GM21723 (cell line): ENCODE results near the gene USH1G.
"Not testable (repeated sequence)": the region's sequence is repeated elsewhere in the genome, so short reads cannot be mapped to it uniquely, and the experiment has no call there.

Experiments used
- ATAC-seq: cut with Tn5 transposase; IDR thresholded peaks from one replicate; pipeline ENCODE4 v1.9.1; 2021; ENCODE audit warnings: mild to moderate bottlenecking, moderate library complexity; ENCODE audit not compliant: unreplicated experiment

USH1G gene

DNA sequence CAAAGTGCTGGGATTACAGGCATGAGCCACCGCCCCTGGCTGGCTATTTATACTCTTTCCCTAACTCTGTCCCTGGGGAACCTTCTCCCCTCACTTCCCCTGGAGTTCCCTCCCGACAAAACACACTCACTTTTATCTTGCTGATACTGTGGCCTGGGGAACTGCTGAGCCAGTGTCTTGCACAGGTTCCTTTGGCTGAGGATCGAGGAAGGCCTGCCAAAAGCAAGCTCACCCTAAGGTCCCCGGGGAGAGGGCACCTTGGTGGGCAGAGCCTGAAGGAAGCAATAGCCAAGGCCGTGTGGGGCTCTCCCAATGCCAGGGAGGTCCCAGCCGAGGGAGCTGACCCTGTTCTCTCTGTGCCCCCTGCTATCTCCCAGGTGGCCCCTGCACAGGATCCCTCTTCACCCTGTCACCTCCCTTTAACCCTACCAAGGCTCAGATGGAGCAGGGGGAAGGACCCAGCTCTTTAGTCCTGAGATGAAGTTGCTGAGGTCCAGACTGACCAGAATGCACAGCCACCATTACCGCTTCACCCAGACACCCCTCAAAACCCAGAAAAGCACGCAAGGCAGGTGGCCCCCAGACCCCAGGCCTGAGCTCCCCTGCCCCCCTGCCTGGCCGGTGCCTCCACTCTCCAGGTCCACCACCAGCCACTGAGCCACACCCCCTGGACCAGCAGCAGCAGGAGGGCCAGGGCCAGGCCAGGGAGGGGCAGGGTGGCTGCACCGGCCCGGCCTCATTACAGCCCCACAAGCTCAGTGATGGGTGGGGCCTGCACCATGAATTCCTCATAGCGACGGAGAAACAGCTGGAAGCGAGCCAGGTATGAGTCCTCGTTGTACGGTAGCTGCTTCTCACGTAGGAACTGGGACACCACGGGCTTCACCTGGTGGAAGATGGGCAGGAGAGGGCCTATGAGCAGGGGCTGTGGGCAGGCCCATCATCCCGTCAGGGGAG, 45.2 kb downstream of the USH1G start:
- no peak for ATAC-seq

DNA sequence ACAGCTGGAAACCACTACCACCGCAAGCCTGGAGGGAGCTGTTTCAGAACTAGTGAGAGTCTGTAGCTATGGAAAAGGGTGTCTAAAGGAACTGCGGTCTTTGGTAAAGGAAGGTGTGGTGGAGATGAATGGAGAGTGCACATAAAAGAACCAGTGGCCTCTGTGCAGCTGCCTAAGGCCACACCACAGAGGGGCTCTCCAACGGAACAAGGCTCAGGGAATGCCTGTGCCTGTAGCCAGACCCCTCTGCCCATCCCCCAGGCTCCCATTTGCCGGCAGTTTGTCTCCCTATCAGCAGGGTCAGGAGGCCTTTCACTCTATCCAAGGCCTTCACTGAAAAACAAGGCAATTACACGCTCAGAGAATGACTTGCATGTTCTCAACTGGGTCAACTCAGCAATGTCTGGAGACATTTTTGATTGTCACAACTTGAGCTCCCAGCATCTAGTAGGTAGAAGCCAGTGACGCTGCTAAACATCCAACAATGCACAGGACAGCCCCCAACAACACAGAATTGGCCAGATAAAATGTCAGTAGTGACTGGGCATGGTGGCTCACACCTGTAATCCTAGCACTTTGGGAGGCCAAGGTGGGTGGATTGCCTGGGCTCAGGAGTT, 47.0 kb downstream of the USH1G start:
- ATAC-seq: no peak

DNA sequence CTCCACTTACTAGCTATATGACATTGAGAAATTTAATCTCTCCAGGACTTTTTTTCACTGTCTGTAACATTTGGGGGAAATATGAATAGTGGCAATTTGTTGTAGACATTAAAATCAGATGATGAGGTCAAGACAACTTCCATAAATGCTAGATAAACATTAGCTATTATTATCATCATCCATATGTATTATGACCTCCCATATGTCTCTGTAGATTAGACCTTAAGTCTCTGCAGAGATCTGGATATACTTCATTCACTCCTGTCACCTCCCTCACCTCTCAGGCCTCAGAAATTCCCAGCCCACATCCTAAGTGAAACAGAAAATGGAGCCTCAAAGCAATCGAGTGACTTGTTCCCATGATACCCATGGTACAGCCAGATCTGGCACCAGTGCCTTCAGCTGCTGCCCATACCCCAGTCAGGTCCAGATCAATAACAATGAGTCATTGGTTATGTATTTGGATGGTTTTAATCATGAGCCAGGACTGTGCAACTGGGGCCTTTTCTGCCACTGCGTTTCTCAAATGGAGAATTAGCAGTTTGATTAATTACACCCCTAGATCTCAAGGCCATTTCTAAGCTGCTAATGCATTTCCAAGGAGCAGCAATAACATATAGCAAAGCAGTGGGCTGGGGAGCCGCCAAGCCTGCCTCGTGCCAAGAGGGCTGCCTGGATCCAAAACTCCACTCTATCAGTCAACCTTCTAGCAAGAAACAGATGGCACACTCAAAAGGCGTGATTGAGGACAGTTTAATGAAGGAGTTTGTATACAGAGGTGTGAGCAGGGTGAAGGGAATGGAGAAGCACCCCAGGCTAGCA, 47.7 kb downstream of the USH1G start:
- no peak for ATAC-seq

DNA sequence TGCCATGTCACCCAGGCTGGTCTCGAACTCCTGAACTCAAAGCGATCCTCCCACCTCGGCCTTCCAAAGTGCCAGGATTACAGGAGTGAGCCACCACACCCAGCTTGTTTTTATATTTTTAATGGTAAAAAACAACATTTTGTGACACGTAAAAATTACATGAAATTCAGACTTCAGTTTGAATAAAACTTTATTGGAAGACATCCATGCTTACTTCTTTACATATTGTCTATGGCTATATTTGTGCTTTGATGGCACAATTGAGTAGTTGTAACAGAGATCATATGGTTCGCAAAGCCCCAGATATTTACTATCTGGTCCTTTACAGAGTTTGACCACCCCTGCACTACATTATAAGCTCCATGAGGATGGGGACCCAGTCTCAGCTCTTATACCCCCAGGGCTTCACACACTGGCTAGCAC, 48.4 kb downstream of the USH1G start:
- no peak for ATAC-seq

- ATAC-seq: no peak
Measured at GRCh38 chr17:74873874-74874614, 49.0 kb downstream of the USH1G start.

DNA sequence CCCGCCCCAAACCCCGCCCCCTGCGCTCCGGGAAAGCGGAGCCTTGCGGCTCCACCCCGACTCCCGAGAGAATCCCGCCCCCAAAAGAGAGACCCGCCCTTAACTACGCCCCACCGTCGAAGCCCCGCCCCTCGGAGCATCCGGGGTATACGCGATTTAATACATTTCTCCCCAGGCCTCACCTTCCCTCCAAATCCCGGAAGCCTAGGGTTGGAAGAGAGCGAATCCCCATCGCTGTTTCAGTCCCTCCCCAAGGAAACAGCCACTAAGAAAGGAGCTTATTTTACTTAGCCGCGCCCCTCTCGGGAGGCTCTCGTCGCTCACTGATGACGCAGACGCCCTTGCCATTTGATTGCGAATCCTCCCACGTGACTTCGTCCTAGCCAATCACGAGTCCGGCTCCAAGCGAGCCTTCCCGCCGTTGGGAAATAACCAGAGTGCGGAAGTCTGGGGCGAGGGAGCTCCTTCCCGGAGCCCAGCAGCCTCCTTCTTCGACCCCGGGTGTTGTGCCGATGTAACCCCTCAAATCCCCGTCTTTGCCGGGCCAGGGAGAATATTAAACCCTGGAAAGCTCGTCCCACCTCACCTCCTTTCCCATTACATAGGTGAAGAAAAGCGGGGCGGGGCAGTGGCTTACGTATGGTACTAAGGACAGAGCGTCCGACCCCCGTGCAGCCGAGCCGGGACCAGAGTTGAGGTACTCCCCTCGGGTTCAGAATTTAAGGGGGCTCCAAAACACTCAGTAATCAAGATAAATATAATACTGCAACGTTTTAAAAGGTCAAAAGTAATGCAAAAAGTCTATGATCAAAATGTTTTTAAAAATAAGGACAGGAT, 49.8 kb downstream of the USH1G start:
- ATAC-seq: peak; percentile 82

GRCh38 chr17:74872313-74873036, 50.6 kb downstream of the USH1G start, which contains the start of gene FDXR:
TSS of gene FDXR (minus strand) at chr17:74872994. CDS start at chr17:74872944, 50 bp downstream.
- no peak for ATAC-seq

- ATAC-seq: no peak
Measured at GRCh38 chr17:74871356-74872076, 51.5 kb downstream of the USH1G start.

GRCh38 chr17:74870512-74870911, 52.5 kb downstream of the USH1G start:
- no peak for ATAC-seq

- not testable (repeated sequence) for ATAC-seq
Measured at GRCh38 chr17:74870028-74870427, 53.0 kb downstream of the USH1G start.

- ATAC-seq: no peak
Measured at GRCh38 chr17:74868908-74869255, 54.2 kb downstream of the USH1G start.

DNA sequence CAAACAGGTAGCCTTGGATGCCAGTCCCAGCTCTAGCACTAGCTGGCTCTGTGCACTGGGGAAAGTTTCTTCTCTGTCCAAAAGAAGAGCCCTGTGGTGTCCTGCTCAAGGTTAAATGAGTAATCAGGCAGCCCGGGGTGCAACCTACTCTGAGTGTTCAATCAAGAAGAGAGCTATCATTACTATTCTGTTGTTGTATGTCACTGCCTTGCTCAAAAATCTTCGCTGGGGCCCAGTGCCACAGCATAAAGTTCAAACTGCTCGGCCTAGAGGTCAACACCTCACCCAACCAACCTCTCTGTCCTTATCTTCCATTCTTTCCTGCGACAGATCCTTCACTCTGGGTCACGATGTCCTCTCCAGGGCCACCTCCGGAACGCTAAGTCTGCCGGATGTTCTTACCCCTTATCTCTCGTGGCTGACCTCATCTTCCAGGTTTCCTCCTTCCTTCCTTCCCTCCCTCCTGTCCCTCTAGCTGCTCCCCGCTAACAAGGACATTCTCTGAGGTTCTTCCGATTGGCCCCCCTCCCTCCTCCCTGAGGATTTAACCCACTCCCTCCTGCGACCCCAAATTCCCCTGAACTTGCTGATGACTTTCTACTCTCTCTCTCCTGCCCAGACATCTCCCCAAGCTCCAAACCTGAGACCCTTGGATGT, 54.7 kb downstream of the USH1G start:
- ATAC-seq: no peak

DNA sequence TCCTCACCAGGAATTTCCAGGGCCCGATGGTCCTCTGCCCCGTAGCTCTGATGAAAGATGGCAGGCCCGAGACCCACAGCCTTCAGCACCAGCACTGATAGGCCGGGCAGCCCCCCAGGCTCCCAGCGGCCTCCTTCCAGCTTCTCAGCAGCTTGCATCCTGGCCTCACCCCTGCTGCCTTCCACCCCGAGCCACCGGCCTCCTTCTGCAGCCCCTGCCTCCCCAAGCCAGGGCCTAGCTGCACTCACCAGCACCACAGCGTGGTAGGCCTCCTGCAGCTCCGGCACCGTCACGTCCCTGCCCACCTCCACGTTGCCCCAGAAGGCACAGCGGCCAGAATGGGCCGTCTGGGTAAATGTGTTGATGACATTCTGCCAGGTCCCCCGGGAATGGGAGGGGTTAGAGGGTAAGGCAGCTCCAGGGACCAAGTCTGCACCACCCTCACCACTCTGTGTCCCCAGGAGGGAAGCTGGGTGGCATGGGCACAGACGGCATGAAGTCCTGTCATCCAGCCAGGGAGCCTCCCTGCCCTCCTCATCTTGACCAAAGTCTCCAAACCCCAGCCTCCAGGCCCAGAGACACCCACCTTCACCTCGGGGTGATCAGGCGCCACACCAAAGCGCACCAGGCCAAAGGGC, 56.7 kb downstream of the USH1G start:
- no peak for ATAC-seq
